ENCODE measurements around the gene DCXR. TPM values are rescaled to one million over a fixed set of nuclear protein-coding genes. Genes with fewer than 3 reads are reported as not detected.

The DCXR gene
- total and polyA plus RNA-seq, 12 donors: 155 to 387 (median 195) TPM

DNA sequence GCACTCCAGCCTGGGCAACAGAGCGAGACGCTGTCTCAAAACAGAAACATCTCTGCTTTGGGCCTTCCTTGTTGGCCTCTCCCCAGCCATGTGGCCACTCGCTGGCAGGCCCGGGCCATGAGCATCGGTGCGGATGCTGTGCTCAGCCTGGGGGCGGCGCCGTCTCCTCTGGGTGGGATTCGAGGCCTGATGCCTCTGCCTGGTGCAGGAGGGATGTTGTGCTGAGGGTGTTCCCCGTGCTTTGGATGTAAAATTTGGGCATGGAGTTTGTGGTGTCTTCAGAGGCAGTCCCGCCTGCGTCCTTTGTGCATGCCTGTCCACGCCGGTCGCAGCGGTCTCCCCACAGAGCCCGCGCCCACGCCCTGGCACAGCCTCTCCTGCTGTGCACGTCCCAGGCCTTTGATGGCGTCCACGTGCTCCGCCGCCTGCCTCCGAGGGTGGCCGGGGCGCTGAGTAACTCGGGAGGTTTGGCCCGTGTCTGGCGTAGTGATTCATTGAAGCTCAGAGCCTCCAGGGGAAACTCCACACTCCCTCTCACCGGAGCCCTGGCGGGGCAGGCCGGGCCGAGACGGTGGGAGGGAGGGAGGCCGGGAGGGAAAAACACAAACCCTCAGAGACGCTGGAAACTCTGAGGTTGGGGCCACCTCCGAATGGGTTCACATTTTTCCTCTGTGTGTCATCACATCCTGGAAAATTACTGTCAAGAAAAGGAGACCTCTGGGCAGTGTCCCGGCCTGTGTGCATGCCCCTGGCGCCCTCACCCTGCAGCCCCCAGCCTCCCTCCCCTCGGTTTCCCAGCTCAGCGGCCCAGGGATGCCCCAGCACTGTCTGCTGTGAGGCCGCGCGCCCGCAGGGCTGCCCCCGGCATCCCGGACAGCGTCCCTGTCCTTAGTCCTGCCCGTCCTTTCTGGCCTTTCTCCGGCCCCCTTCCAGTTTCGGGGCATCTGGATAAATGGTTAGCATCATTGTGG is 33.8 kb downstream of the DCXR start:
- Histone ChIP-seq H3K27ac (peak overlapping the region in 4 of 10 donors; percentile 3 to 26 (median 16)), H3K36me3 (no peaks in the 10 kb centered on the region), H3K27me3 (no peaks in the 10 kb centered on the region), H3K4me3 (no peak overlapping the region), H3K9me3 (no peaks in the 10 kb centered on the region), H3K4me1 (peaks cover 7 to 46% (median 33%) of the 10 kb centered on the region in 9 donors)
- TF ChIP-seq, protein P1, sequence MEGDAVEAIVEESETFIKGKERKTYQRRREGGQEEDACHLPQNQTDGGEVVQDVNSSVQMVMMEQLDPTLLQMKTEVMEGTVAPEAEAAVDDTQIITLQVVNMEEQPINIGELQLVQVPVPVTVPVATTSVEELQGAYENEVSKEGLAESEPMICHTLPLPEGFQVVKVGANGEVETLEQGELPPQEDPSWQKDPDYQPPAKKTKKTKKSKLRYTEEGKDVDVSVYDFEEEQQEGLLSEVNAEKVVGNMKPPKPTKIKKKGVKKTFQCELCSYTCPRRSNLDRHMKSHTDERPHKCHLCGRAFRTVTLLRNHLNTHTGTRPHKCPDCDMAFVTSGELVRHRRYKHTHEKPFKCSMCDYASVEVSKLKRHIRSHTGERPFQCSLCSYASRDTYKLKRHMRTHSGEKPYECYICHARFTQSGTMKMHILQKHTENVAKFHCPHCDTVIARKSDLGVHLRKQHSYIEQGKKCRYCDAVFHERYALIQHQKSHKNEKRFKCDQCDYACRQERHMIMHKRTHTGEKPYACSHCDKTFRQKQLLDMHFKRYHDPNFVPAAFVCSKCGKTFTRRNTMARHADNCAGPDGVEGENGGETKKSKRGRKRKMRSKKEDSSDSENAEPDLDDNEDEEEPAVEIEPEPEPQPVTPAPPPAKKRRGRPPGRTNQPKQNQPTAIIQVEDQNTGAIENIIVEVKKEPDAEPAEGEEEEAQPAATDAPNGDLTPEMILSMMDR (IDR thresholded peaks at IDR 0.05): no peak
- intact Hi-C loops (cut with DNase I): no loop called here
- 64 to 65% methylated on average over 53 of the region's 53 CpGs for WGBS, 2 donors
- peak; percentile 48 to 58 for DNase-seq
- peak in 6 of 8 donors; percentile 13 to 69 (median 33) for ATAC-seq

DNA sequence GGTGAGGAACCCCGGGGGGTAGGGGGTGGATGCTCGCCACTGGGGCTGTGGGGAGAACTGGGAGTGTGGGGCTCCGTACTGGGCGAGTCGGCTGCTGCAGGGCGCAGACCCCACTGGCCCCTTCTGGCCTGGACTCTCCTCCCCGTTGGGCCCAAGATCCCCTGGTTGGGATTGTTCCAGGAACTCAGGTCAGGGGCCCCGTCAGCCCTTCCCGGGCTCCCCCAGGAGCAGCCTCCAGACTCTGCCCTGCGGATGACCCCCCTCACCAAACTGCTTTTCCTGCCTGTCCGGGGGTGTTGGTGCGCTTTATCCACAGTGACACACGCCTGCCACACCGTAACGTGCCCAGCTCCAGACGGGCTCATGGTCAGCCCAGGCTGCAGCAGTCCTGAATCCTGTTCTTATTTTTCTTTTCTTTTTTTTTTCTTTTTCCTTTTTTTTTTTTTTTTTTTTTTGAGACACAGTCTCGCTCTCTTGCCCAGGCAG is 35.9 kb downstream of the DCXR start:
- intact Hi-C loops (cut with DNase I): no loop called here
- 85 to 88% methylated on average over 17 of the region's 17 CpGs for WGBS, 2 donors

DNA sequence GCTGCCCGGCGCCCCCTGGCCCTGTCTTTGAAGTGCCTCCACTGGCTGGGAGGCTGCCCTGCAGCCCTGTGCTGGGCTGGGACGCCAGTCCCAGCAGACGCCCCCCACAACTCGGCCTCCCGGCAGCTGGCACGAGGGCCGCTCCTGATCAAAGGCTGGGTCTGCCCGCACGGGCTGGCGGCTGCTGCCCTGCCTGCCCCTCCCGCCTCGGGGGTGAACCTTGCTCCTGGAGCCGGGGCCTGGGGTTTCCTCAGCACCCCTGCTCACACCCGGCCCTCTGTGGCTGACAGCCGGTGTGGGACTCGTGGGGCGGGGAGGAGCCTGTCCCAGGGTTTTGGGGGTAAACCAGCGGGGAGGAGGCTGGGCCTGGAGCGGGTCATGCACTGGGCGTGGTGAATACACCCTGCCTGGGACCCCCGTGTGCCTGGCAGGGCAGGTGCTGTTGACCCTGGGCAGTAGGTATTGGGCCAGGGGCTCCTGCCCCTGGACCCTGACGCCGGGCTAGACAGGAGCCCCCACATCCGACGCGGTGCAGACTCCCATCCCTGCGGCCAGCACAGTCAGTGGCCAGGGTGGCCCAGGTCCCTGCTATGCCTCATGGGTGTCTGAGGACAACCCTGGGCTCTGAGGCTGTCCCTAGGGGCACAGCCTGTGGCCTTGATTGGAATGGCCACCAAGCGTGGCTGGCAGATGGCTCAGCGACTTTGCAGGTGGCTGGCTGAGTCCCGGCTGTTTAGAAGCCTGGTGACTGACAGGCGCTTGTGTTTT is 36.5 kb downstream of the DCXR start:
- no peak overlapping the region for H3K27ac ChIP-seq
- TF ChIP-seq, protein P1 (IDR thresholded peaks at IDR 0.05): no peak
- H3K4me1 ChIP-seq: peaks cover 0 to 26% (median 20%) of the 10 kb centered on the region in 9 donors
- DNase-seq (no peak), ATAC-seq (no peak)
- no peak overlapping the region for H3K4me3 ChIP-seq
- H3K9me3 ChIP-seq: no peaks in the 10 kb centered on the region
- WGBS, 2 donors: 92 to 93% methylated on average over 24 to 32 of the region's 32 CpGs
- intact Hi-C loops (cut with DNase I): no loop called here
- peaks cover 0 to 12% (median 0%) of the 10 kb centered on the region in 9 donors for H3K36me3 ChIP-seq
- no peaks in the 10 kb centered on the region for H3K27me3 ChIP-seq

More for the DNA sequence above, 35.9 kb downstream of the DCXR start:
- peaks cover 4 to 32% (median 26%) of the 10 kb centered on the region in 9 donors for H3K4me1 ChIP-seq
- no peak overlapping the region for H3K4me3 ChIP-seq
- H3K9me3 ChIP-seq: no peaks in the 10 kb centered on the region
- DNase-seq (no peak), ATAC-seq (no peak)
- TF ChIP-seq, protein P1 (IDR thresholded peaks at IDR 0.05): no peak
- no peak overlapping the region for H3K27ac ChIP-seq
- peaks cover 0 to 7% (median 0%) of the 10 kb centered on the region in 9 donors for H3K36me3 ChIP-seq
- H3K27me3 ChIP-seq: no peaks in the 10 kb centered on the region
